VCaP (cell line): ENCODE data around the gene NGEF.

Experiments used
- H3K27ac ChIP-seq: fragments of 450-650 bp; 2 replicates; pipeline ENCODE4 v1.5.1; 2017
- CTCF ChIP-seq: fragments of 450-650 bp; conservative IDR thresholded peaks from 2 replicates; pipeline ENCODE4 v1.5.1; 2017; ENCODE audit warnings: mild to moderate bottlenecking, moderate library complexity

NGEF gene

GRCh38 chr2:232941400-232941799 lies 71.7 kb downstream of the NGEF start:
- TF ChIP-seq CTCF = no peak
- no peak overlapping the region for H3K27ac ChIP-seq

GRCh38 chr2:232940724-232941123 lies 72.3 kb downstream of the NGEF start:
- no peak overlapping the region for H3K27ac ChIP-seq
- no peak for TF ChIP-seq CTCF

- TF ChIP-seq CTCF = no peak
- no peak overlapping the region for H3K27ac ChIP-seq
These were observed 75.7 kb downstream of the NGEF start for GRCh38 chr2:232937278-232937906.

- no peak overlapping the region for H3K27ac ChIP-seq
- TF ChIP-seq CTCF = no peak
These were observed 81.4 kb downstream of the NGEF start for GRCh38 chr2:232931636-232932035.

GRCh38 chr2:232930059-232930400 lies 83.0 kb downstream of the NGEF start:
- no peak for TF ChIP-seq CTCF
- no peak overlapping the region for H3K27ac ChIP-seq

- TF ChIP-seq CTCF = no peak
- no peak overlapping the region for H3K27ac ChIP-seq
These were observed 83.6 kb downstream of the NGEF start for GRCh38 chr2:232929303-232930058.

- H3K27ac ChIP-seq = no peak overlapping the region
- TF ChIP-seq CTCF = no peak
These were observed 84.3 kb downstream of the NGEF start for GRCh38 chr2:232928551-232929302.
